Body of pancreas (tissue), 4 donors: Measurements from ENCODE around the gene USP5.

Experiments
- POLR2A ChIP-seq, 3 donors: fragments of 450-650 bp; IDR thresholded peaks; one replicate each; pipeline ENCODE4 v1.6.1; 2016; ENCODE audit warnings: antibody characterized with exemption in 3 of 3, mild to moderate bottlenecking in 2 of 3
- TF ChIP-seq, protein P1 (sequence below), 7 experiments: fragments of 450-650 bp in 4 of 7; fragments of 200-600 bp in 3 of 7; sonication (generic) in 3 of 7; IDR thresholded peaks; one replicate each; pipeline ENCODE4 v1.5.1; 2016 to 2019; ENCODE audit warnings: antibody characterized with exemption in 7 of 7

GRCh38 chr12:6860942-6861341 lies 9.0 kb downstream of the USP5 start:
- TF ChIP-seq POLR2A (IDR thresholded peaks at IDR 0.05): no peak
- TF ChIP-seq, protein P1, sequence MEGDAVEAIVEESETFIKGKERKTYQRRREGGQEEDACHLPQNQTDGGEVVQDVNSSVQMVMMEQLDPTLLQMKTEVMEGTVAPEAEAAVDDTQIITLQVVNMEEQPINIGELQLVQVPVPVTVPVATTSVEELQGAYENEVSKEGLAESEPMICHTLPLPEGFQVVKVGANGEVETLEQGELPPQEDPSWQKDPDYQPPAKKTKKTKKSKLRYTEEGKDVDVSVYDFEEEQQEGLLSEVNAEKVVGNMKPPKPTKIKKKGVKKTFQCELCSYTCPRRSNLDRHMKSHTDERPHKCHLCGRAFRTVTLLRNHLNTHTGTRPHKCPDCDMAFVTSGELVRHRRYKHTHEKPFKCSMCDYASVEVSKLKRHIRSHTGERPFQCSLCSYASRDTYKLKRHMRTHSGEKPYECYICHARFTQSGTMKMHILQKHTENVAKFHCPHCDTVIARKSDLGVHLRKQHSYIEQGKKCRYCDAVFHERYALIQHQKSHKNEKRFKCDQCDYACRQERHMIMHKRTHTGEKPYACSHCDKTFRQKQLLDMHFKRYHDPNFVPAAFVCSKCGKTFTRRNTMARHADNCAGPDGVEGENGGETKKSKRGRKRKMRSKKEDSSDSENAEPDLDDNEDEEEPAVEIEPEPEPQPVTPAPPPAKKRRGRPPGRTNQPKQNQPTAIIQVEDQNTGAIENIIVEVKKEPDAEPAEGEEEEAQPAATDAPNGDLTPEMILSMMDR (IDR thresholded peaks at IDR 0.05): no peak
